CD4-positive, CD25-positive, alpha-beta regulatory T cell (primary cell): ENCODE results near the gene INPP4B. TPM values are rescaled to one million over a fixed set of nuclear protein-coding genes. Genes with fewer than 3 reads are reported as not detected.

Source experiments
- ATAC-seq, 2 donors: fragments of 150-1000 bp; cut with Tn5 transposase; one replicate each; pipeline ENCODE4 v1.10.0; 2021; ENCODE audit warnings: low read depth in 2 of 2, moderate number of reproducible peaks in 2 of 2, moderate library complexity in 1 of 2
- DNase-seq, 3 donors: peaks; one replicate each; pipeline versions ENCODE4 v3.0.0 to v3.0.0-alpha.2; 2012 to 2022; ENCODE audit warnings: mixed read lengths in 1 of 3
- H3K27ac ChIP-seq: one replicate; pipeline ENCODE4 v1.7.0; 2013; ENCODE audit warnings: mild to moderate bottlenecking, low read length; ENCODE audit not compliant: insufficient read depth, poor library complexity, severe bottlenecking
- H3K27me3 ChIP-seq: one replicate; pipeline ENCODE4 v1.7.0; 2013; ENCODE audit warnings: low read length; ENCODE audit not compliant: control insufficient read depth, insufficient read depth
- H3K36me3 ChIP-seq: one replicate; pipeline ENCODE4 v1.7.0; 2013; ENCODE audit warnings: mild to moderate bottlenecking, low read length, moderate library complexity; ENCODE audit not compliant: control insufficient read depth, insufficient read depth
- H3K4me1 ChIP-seq: 2 replicates; pipeline ENCODE4 v1.7.0; 2013; ENCODE audit warnings: mild to moderate bottlenecking, low read length; ENCODE audit not compliant: insufficient read depth, control insufficient read depth, poor library complexity, severe bottlenecking
- H3K4me3 ChIP-seq: one replicate; pipeline ENCODE4 v1.7.0; 2013; ENCODE audit warnings: low read depth, mild to moderate bottlenecking, low read length, moderate library complexity
- H3K9me3 ChIP-seq, 2 experiments: 1 replicate in 1 of 2; 2 replicates in 1 of 2; pipeline ENCODE4 v1.7.0; 2013; ENCODE audit warnings: low read length in 2 of 2, mild to moderate bottlenecking in 1 of 2, moderate library complexity in 1 of 2; ENCODE audit not compliant: control insufficient read depth in 2 of 2
- H3K27ac Mint-ChIP-seq, 3 donors: one replicate each; pipeline ENCODE4 v1.8.0; 2020 to 2022; ENCODE audit warnings: mild to moderate bottlenecking in 3 of 3, mixed read lengths in 3 of 3, moderate library complexity in 2 of 3
- H3K27me3 Mint-ChIP-seq: one replicate; pipeline ENCODE4 v1.8.0; 2022; ENCODE audit warnings: mild to moderate bottlenecking, mixed read lengths
- H3K36me3 Mint-ChIP-seq: one replicate; pipeline ENCODE4 v1.8.0; 2020; ENCODE audit warnings: mixed read lengths
- H3K4me1 Mint-ChIP-seq, 4 donors: one replicate each; pipeline ENCODE4 v1.8.0; 2020 to 2022; ENCODE audit warnings: mixed read lengths in 4 of 4, mild to moderate bottlenecking in 1 of 4
- H3K4me3 Mint-ChIP-seq, 4 donors: one replicate each; pipeline ENCODE4 v1.8.0; 2020 to 2022; ENCODE audit warnings: mild to moderate bottlenecking in 4 of 4, mixed read lengths in 4 of 4, moderate library complexity in 3 of 4
- H3K9me3 Mint-ChIP-seq, 7 donors: one replicate each; pipeline ENCODE4 v1.8.0; 2020 to 2022; ENCODE audit warnings: mixed read lengths in 7 of 7, mild to moderate bottlenecking in 3 of 7, moderate library complexity in 2 of 7
- polyA plus RNA-seq, 4 donors: library from polyadenylated mRNA; unstranded; fragments of 300-500 nt; fragmentation: Illumina TruSeq; gene quantifications; one replicate each; pipeline ENCODE4 v1.2.3, GENCODE V29; 2021
- total RNA-seq: library from RNA; stranded (reverse); gene quantifications from one replicate; pipeline ENCODE4 v1.2.3, GENCODE V29; 2022

The INPP4B gene
- total and polyA plus RNA-seq, 5 donors from 2014 or later: 37.6 to 89.4 (median 44.6) TPM

GRCh38 chr4:142595222-142595871 is 250.8 kb downstream of the INPP4B start:
- Histone ChIP-seq H3K36me3 (peaks cover 14% of the 10 kb centered on the region), H3K27me3 (no peaks in the 10 kb centered on the region), H3K4me1 (no peaks in the 10 kb centered on the region), H3K4me3 (no peak overlapping the region), H3K9me3 (peaks cover 5 to 7% of the 10 kb centered on the region in 2 experiments), H3K27ac (no peak overlapping the region)
- H3K27ac Mint-ChIP-seq: peak overlapping the region in 1 of 3 donors; percentile 42
- no peak for ATAC-seq
- DNase-seq: no peak
- H3K4me3 Mint-ChIP-seq: no peak overlapping the region
- peaks cover 0 to 18% (median 11%) of the 10 kb centered on the region in 4 donors for H3K4me1 Mint-ChIP-seq
- peaks cover 4 to 27% (median 7%) of the 10 kb centered on the region in 7 donors for H3K9me3 Mint-ChIP-seq
- H3K27me3 Mint-ChIP-seq: no peaks in the 10 kb centered on the region
- peaks cover 53% of the 10 kb centered on the region for H3K36me3 Mint-ChIP-seq

- no peak for DNase-seq
- Mint-ChIP-seq H3K4me3 (no peak overlapping the region), H3K9me3 (peaks cover 0 to 18% (median 3%) of the 10 kb centered on the region in 7 donors), H3K27me3 (no peaks in the 10 kb centered on the region), H3K4me1 (peaks cover 3 to 43% (median 25%) of the 10 kb centered on the region in 4 donors), H3K27ac (no peak overlapping the region), H3K36me3 (peaks cover 63% of the 10 kb centered on the region)
- H3K9me3 ChIP-seq: no peaks in the 10 kb centered on the region
- ATAC-seq: no peak
- peaks cover 22% of the 10 kb centered on the region for H3K36me3 ChIP-seq
- no peaks in the 10 kb centered on the region for H3K27me3 ChIP-seq
- H3K4me1 ChIP-seq: peaks cover under 1% of the 10 kb centered on the region
- no peak overlapping the region for H3K27ac ChIP-seq
- no peak overlapping the region for H3K4me3 ChIP-seq
These were observed 260.7 kb downstream of the INPP4B start for GRCh38 chr4:142585411-142585810.

GRCh38 chr4:142583708-142584107 is 262.4 kb downstream of the INPP4B start:
- no peaks in the 10 kb centered on the region for H3K9me3 ChIP-seq
- DNase-seq (no peak), ATAC-seq (no peak)
- H3K4me3 ChIP-seq: no peak overlapping the region
- H3K36me3 ChIP-seq: peaks cover 22% of the 10 kb centered on the region
- peaks cover 5% of the 10 kb centered on the region for H3K4me1 ChIP-seq
- Mint-ChIP-seq H3K36me3 (peaks cover 53% of the 10 kb centered on the region), H3K4me1 (peaks cover 4 to 56% (median 28%) of the 10 kb centered on the region in 4 donors), H3K27me3 (no peaks in the 10 kb centered on the region), H3K4me3 (no peak overlapping the region), H3K27ac (peak overlapping the region in 1 of 3 donors; percentile 14), H3K9me3 (peaks cover 0 to 8% (median 0%) of the 10 kb centered on the region in 7 donors)
- H3K27ac ChIP-seq: no peak overlapping the region
- no peaks in the 10 kb centered on the region for H3K27me3 ChIP-seq

GRCh38 chr4:142582340-142582739 is 263.8 kb downstream of the INPP4B start:
- Histone ChIP-seq H3K9me3 (no peaks in the 10 kb centered on the region), H3K4me1 (peaks cover 5% of the 10 kb centered on the region), H3K27ac (no peak overlapping the region), H3K4me3 (no peak overlapping the region), H3K36me3 (peaks cover 22% of the 10 kb centered on the region), H3K27me3 (no peaks in the 10 kb centered on the region)
- H3K27me3 Mint-ChIP-seq: no peaks in the 10 kb centered on the region
- H3K36me3 Mint-ChIP-seq: peaks cover 52% of the 10 kb centered on the region
- ATAC-seq (no peak), DNase-seq (no peak)
- peak overlapping the region in 1 of 3 donors; percentile 14 for H3K27ac Mint-ChIP-seq
- no peak overlapping the region for H3K4me3 Mint-ChIP-seq
- peaks cover 4 to 57% (median 31%) of the 10 kb centered on the region in 4 donors for H3K4me1 Mint-ChIP-seq
- peaks cover 0 to 8% (median 0%) of the 10 kb centered on the region in 7 donors for H3K9me3 Mint-ChIP-seq

GRCh38 chr4:142581881-142582280 is 264.2 kb downstream of the INPP4B start:
- no peak overlapping the region for H3K4me3 ChIP-seq
- H3K27ac Mint-ChIP-seq: no peak overlapping the region
- DNase-seq (no peak), ATAC-seq (no peak)
- H3K4me1 ChIP-seq: peaks cover 5% of the 10 kb centered on the region
- H3K9me3 Mint-ChIP-seq: peaks cover 0 to 8% (median 1%) of the 10 kb centered on the region in 7 donors
- H3K27ac ChIP-seq: no peak overlapping the region
- no peaks in the 10 kb centered on the region for H3K9me3 ChIP-seq
- peaks cover 55% of the 10 kb centered on the region for H3K36me3 Mint-ChIP-seq
- H3K4me1 Mint-ChIP-seq: peaks cover 4 to 60% (median 32%) of the 10 kb centered on the region in 4 donors
- no peaks in the 10 kb centered on the region for H3K27me3 ChIP-seq
- H3K27me3 Mint-ChIP-seq: no peaks in the 10 kb centered on the region
- peaks cover 22% of the 10 kb centered on the region for H3K36me3 ChIP-seq
- H3K4me3 Mint-ChIP-seq: no peak overlapping the region

GRCh38 chr4:142579443-142579842 is 266.7 kb downstream of the INPP4B start:
- Mint-ChIP-seq H3K27ac (peak overlapping the region in 1 of 3 donors; percentile 49), H3K4me1 (peaks cover 13 to 63% (median 31%) of the 10 kb centered on the region in 4 donors)

GRCh38 chr4:142574306-142574705 is 271.8 kb downstream of the INPP4B start:
- Mint-ChIP-seq H3K9me3 (peaks cover 0 to 5% (median 0%) of the 10 kb centered on the region in 7 donors), H3K36me3 (peaks cover 40% of the 10 kb centered on the region), H3K27me3 (no peaks in the 10 kb centered on the region), H3K4me3 (peak overlapping the region in 1 of 4 donors; percentile 29), H3K27ac (peak overlapping the region; percentile 21 to 82 (median 66)), H3K4me1 (peaks cover 13 to 66% (median 34%) of the 10 kb centered on the region in 4 donors)
- no peak for DNase-seq
- Histone ChIP-seq H3K27me3 (no peaks in the 10 kb centered on the region), H3K4me1 (peaks cover under 1% of the 10 kb centered on the region), H3K9me3 (no peaks in the 10 kb centered on the region), H3K27ac (no peak overlapping the region), H3K36me3 (peaks cover 6% of the 10 kb centered on the region), H3K4me3 (no peak overlapping the region)
- no peak for ATAC-seq

More at GRCh38 chr4:142579443-142579842, 266.7 kb downstream of the INPP4B start:
- no peaks in the 10 kb centered on the region for H3K9me3 ChIP-seq
- no peaks in the 10 kb centered on the region for H3K27me3 Mint-ChIP-seq
- ATAC-seq: no peak
- peaks cover 40% of the 10 kb centered on the region for H3K36me3 Mint-ChIP-seq
- no peak for DNase-seq
- H3K27ac ChIP-seq: no peak overlapping the region
- no peaks in the 10 kb centered on the region for H3K27me3 ChIP-seq
- no peak overlapping the region for H3K4me3 ChIP-seq
- peaks cover 5% of the 10 kb centered on the region for H3K4me1 ChIP-seq
- no peak overlapping the region for H3K4me3 Mint-ChIP-seq
- H3K9me3 Mint-ChIP-seq: peaks cover 0 to 4% (median 0%) of the 10 kb centered on the region in 7 donors
- peaks cover 11% of the 10 kb centered on the region for H3K36me3 ChIP-seq
